SK-N-SH treated with all-trans-retinoic acid at 6 μM for 48 hours (cell line): ENCODE measurements around the gene CRADD.

Experiments
- CREB5 ChIP-seq: fragments of 250-450 bp; sonication (Bioruptor Pico); IDR thresholded peaks from 2 replicates; pipeline ENCODE4 v1.5.1; 2020; ENCODE audit warnings: low read depth, mild to moderate bottlenecking, moderate library complexity
- CSDC2 ChIP-seq: fragments of 250-450 bp; sonication (Bioruptor Pico); IDR thresholded peaks from 2 replicates; pipeline ENCODE4 v1.5.0; 2020; ENCODE audit warnings: mild to moderate bottlenecking, moderate library complexity
- CSRNP3 ChIP-seq: fragments of 250-450 bp; sonication (Bioruptor Pico); IDR thresholded peaks from 2 replicates; pipeline ENCODE4 v1.5.1; 2021; ENCODE audit warnings: mild to moderate bottlenecking, moderate library complexity
- GLIS3 ChIP-seq: fragments of 250-450 bp; sonication (Bioruptor Pico); IDR thresholded peaks from 2 replicates; pipeline ENCODE4 v1.5.0; 2020; ENCODE audit warnings: mild to moderate bottlenecking, moderate library complexity
- PATZ1 ChIP-seq: fragments of 250-450 bp; sonication (Bioruptor Pico); IDR thresholded peaks from 2 replicates; pipeline ENCODE4 v1.8.0; 2020; ENCODE audit warnings: mild to moderate bottlenecking, moderate library complexity, borderline replicate concordance
- POU6F1 ChIP-seq: fragments of 250-450 bp; sonication (Bioruptor Pico); IDR thresholded peaks from 2 replicates; pipeline ENCODE4 v1.8.0; 2021; ENCODE audit warnings: low read depth, mild to moderate bottlenecking, moderate library complexity, borderline replicate concordance
- PPARA ChIP-seq: fragments of 250-450 bp; sonication (Bioruptor Pico); IDR thresholded peaks from 2 replicates; pipeline ENCODE4 v1.5.0; 2020; ENCODE audit warnings: mild to moderate bottlenecking, borderline replicate concordance
- RARB ChIP-seq: fragments of 250-450 bp; sonication (Bioruptor Pico); IDR thresholded peaks from 2 replicates; pipeline ENCODE4 v1.8.0; 2021; ENCODE audit warnings: mild to moderate bottlenecking, moderate library complexity
- SNAI2 ChIP-seq: fragments of 250-450 bp; sonication (Bioruptor Pico); IDR thresholded peaks from 2 replicates; pipeline ENCODE4 v1.5.0; 2020; ENCODE audit warnings: mild to moderate bottlenecking, moderate library complexity
- TCF4 ChIP-seq: fragments of 250-450 bp; sonication (Bioruptor Pico); IDR thresholded peaks from 2 replicates; pipeline ENCODE4 v1.8.0; 2021; ENCODE audit warnings: mild to moderate bottlenecking, moderate library complexity, borderline replicate concordance
- TOX ChIP-seq: fragments of 250-450 bp; sonication (Bioruptor Pico); IDR thresholded peaks from 2 replicates; pipeline ENCODE4 v1.8.0; 2021; ENCODE audit warnings: mild to moderate bottlenecking, moderate library complexity, borderline replicate concordance
- TSHZ2 ChIP-seq: fragments of 250-450 bp; sonication (Bioruptor Pico); IDR thresholded peaks from 2 replicates; pipeline ENCODE4 v1.5.0; 2020; ENCODE audit warnings: mild to moderate bottlenecking, moderate library complexity
- ZFP3 ChIP-seq: fragments of 250-450 bp; sonication (Bioruptor Pico); IDR thresholded peaks from 2 replicates; pipeline ENCODE4 v1.5.0; 2020; ENCODE audit warnings: mild to moderate bottlenecking, moderate library complexity
- ZFP30 ChIP-seq: fragments of 450-650 bp; formaldehyde crosslinking; IDR thresholded peaks from 2 replicates; pipeline ENCODE4 v1.5.0; 2022; ENCODE audit warnings: mild to moderate bottlenecking, moderate library complexity

GRCh38 chr12:93875157-93875556 lies 198.0 kb downstream of the CRADD start:
- TF ChIP-seq PPARA (no peak), GLIS3 (no peak), CREB5 (CRISPR knock-in tag) (no peak), CSRNP3 (no peak), TOX (CRISPR knock-in tag) (no peak), PATZ1 (no peak), ZFP3 (CRISPR knock-in tag) (no peak), TCF4 (CRISPR knock-in tag) (no peak), RARB (CRISPR knock-in tag) (no peak), POU6F1 (CRISPR knock-in tag) (no peak), SNAI2 (CRISPR knock-in tag) (no peak), TSHZ2 (CRISPR knock-in tag) (no peak), CSDC2 (CRISPR knock-in tag) (no peak), ZFP30 (no peak)
